Stimulated activated naive CD8-positive, alpha-beta T cell treated with anti-CD3 and anti-CD28 coated beads, Interleukin-15, Interleukin-2, amounts not matched to agents 100 ng/mL and 50 ng/mL, for 24 hours (primary cell): ENCODE data around the gene NSUN4.
"Not testable (repeated sequence)": the region's sequence is repeated elsewhere in the genome, so short reads cannot be mapped to it uniquely, and the experiment has no call there.

Experiments used
- H3K27ac Mint-ChIP-seq: one replicate; pipeline ENCODE4 v1.8.0; 2021; ENCODE audit warnings: mild to moderate bottlenecking, mixed read lengths
- H3K27me3 Mint-ChIP-seq: one replicate; pipeline ENCODE4 v1.8.0; 2021; ENCODE audit warnings: mixed read lengths
- H3K36me3 Mint-ChIP-seq: one replicate; pipeline ENCODE4 v1.8.0; 2021; ENCODE audit warnings: low read depth, mixed read lengths
- H3K4me1 Mint-ChIP-seq: one replicate; pipeline ENCODE4 v1.8.0; 2021; ENCODE audit warnings: low read depth, mixed read lengths
- H3K4me3 Mint-ChIP-seq: one replicate; pipeline ENCODE4 v1.8.0; 2021; ENCODE audit warnings: mild to moderate bottlenecking, mixed read lengths
- H3K9me3 Mint-ChIP-seq: one replicate; pipeline ENCODE4 v1.8.0; 2021; ENCODE audit warnings: mixed read lengths

NSUN4 gene

DNA sequence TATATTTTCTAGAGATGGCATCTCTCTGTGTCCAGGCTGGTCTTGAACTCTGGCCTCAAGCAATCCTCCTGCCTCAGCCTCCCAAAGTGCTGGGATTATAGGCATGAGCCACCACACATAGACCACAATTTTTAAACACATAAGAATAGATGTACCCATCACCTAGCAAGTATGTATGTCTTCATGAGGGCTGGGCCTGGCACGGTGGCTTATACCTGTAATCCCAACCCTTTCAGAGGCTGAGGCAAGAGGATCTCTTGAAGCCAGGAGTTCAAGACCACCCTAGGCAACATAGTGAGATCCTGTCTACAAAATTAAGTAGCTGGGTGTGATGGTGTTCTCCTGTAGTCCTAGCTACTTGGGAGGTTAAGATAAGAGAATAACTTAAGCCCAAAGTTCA lies 23.3 kb upstream of the NSUN4 start:
- Mint-ChIP-seq H3K4me1 (no peaks in the 10 kb centered on the region), H3K27ac (no peak overlapping the region), H3K27me3 (no peaks in the 10 kb centered on the region), H3K4me3 (no peak overlapping the region), H3K36me3 (peaks cover 40% of the 10 kb centered on the region), H3K9me3 (no peaks in the 10 kb centered on the region)

- not testable (repeated sequence) for H3K4me1 Mint-ChIP-seq, H3K27me3 Mint-ChIP-seq, H3K4me3 Mint-ChIP-seq, H3K9me3 Mint-ChIP-seq, H3K27ac Mint-ChIP-seq
- peaks cover 28% of the 10 kb centered on the region for H3K36me3 Mint-ChIP-seq
Observed at GRCh38 chr1:46319301-46319700, 21.3 kb upstream of the NSUN4 start.

DNA sequence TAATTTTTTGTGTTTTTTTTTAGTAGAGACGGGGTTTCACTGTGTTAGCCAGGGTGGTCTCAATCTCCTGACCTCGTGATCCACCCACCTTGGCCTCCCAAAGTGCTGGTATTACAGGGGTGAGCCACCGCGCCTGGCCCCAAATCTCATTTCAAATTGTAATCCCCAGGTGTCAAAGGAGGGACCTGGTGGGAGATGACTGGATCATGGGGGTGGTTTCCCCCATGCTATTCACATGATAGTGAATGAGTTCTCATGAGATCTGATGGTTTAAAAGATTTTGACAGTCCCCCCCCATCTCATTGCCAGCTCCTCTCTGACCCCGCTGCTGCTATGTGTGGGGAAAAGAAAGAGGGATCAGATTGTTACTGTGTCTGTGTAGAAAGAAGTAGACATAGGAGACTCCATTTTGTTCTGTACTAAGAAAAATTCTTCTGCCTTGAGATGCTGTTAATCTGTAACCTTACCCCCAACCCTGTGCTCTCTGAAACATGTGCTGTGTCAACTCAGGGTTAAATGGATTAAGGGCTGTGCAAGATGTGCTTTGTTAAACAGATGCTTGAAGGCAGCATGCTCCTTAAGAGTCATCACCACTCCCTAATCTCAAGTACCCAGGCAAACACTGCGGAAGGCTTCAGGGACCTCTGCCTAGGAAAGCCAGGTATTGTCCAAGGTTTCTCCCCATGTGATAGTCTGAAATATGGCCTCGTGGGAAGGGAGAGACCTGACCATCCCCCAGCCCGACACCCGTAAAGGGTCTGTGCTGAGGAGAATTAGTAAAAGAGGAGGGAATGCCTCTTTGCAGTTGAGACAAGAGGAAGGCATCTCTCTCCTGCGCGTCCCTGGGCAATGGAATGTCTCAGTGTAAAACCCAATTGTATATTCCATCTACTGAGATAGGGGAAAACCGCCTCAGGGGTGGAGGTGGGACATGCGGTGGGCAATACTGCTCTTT lies 20.4 kb upstream of the NSUN4 start:
- not testable (repeated sequence) for H3K4me1 Mint-ChIP-seq, H3K9me3 Mint-ChIP-seq, H3K27ac Mint-ChIP-seq, H3K4me3 Mint-ChIP-seq, H3K27me3 Mint-ChIP-seq
- peaks cover 21% of the 10 kb centered on the region for H3K36me3 Mint-ChIP-seq

DNA sequence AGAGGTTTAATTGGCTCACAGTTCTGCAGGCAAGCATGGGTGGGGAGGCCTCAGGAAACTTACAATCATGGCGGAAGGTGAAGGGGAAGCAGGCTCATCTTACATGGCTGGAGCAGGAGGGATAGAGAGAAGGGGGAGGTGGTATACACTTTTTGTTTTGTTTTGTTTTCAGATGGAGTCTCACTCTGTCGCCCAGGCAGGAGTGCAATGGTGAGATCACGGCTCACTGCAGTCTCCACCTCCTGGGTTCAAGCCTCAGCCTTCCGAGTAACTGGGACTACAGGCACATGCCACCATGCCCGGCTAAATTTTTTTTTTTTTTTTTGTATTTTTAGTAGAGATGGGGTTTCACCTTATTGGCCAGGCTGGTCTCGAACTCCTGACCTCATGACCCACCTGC lies 18.4 kb upstream of the NSUN4 start:
- not testable (repeated sequence) for H3K9me3 Mint-ChIP-seq, H3K4me3 Mint-ChIP-seq, H3K27ac Mint-ChIP-seq, H3K36me3 Mint-ChIP-seq, H3K27me3 Mint-ChIP-seq, H3K4me1 Mint-ChIP-seq

- not testable (repeated sequence) for H3K27me3 Mint-ChIP-seq, H3K9me3 Mint-ChIP-seq, H3K4me1 Mint-ChIP-seq, H3K4me3 Mint-ChIP-seq, H3K27ac Mint-ChIP-seq, H3K36me3 Mint-ChIP-seq
Observed at GRCh38 chr1:46325285-46326076, 15.1 kb upstream of the NSUN4 start.

DNA sequence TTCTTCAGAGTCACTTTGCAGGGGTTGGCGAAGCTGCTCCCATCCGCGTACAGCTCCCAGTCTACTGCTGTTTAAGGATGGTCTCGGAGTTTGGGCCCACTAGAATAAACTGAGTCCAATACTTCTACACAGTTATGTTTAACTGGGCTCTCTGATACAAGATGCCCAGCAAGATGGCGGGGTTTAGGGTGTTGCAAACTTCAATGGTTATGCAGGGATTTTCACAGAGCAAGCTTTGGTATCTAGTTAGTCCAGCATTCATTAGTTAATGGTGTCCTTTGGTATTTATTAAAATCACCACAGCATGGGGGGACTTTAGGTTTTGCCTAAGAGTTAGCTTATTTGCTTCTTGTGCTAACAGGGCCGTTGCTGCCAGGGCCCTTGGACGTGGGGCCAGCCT lies 12.4 kb upstream of the NSUN4 start:
- not testable (repeated sequence) for H3K36me3 Mint-ChIP-seq, H3K9me3 Mint-ChIP-seq, H3K27ac Mint-ChIP-seq, H3K4me1 Mint-ChIP-seq, H3K4me3 Mint-ChIP-seq, H3K27me3 Mint-ChIP-seq

- not testable (repeated sequence) for H3K27me3 Mint-ChIP-seq, H3K27ac Mint-ChIP-seq, H3K36me3 Mint-ChIP-seq, H3K9me3 Mint-ChIP-seq, H3K4me1 Mint-ChIP-seq
- H3K4me3 Mint-ChIP-seq: peak overlapping the region; percentile 13
Observed at GRCh38 chr1:46329807-46330206, 10.8 kb upstream of the NSUN4 start.

DNA sequence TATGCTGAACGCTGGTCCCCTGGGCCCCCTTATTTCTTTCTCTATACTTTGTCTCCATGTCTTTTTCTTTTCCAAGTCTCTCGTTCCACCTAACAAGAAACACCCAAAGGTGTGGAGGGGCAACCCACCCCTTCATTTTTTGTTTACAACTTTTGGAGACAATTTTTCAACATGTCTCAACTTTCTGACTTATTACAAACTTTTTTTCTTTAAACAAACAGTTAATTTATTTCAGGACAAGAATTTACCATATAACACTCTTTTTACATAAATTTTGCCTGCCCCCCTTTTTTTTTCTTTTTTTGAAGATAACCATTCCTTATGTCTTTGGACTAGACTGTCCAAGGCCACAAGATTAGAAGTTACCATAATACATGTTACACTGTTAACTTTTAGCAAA lies 10.2 kb upstream of the NSUN4 start:
- not testable (repeated sequence) for H3K27ac Mint-ChIP-seq, H3K4me3 Mint-ChIP-seq, H3K27me3 Mint-ChIP-seq, H3K36me3 Mint-ChIP-seq, H3K4me1 Mint-ChIP-seq, H3K9me3 Mint-ChIP-seq

GRCh38 chr1:46331786-46332540 lies 8.6 kb upstream of the NSUN4 start:
- not testable (repeated sequence) for H3K9me3 Mint-ChIP-seq, H3K4me1 Mint-ChIP-seq, H3K27me3 Mint-ChIP-seq, H3K36me3 Mint-ChIP-seq, H3K27ac Mint-ChIP-seq
- H3K4me3 Mint-ChIP-seq: peak overlapping the region; percentile 30

DNA sequence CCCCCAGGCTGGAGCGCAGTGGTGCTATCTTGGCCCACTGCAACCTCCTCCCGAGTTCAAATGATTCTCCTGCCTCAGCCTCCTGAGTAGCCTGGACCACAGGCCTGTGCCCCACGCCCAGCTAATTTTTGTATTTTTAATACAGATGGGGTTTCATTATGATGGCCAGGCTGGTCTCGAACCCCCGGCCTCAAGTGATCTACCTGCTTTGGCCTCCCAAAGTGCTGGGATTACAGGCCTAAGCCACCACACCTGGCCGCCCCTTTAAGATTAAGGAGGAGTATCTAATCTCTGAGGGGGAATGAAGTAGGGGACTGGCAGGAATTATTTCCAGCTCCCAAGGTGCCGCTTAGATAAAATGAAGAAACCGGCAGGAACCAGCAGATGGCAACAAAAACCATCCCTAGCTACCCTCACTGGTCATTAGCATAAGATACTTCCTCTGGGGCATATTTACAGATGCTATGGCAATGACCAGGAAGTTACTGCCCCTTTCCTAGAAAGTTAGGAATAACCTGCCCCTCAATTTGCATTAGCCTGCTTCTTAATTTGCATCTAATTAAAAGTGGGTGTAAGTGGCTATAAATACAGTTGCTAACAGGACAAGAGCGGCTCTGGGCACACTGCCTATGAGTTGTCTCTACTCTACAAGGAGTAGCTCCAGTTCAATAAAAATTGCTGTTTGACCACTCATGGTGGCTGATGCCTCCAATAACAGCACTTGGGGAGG lies 7.1 kb upstream of the NSUN4 start:
- Mint-ChIP-seq H3K27ac (no peak overlapping the region), H3K27me3 (no peaks in the 10 kb centered on the region), H3K4me3 (no peak overlapping the region)

DNA sequence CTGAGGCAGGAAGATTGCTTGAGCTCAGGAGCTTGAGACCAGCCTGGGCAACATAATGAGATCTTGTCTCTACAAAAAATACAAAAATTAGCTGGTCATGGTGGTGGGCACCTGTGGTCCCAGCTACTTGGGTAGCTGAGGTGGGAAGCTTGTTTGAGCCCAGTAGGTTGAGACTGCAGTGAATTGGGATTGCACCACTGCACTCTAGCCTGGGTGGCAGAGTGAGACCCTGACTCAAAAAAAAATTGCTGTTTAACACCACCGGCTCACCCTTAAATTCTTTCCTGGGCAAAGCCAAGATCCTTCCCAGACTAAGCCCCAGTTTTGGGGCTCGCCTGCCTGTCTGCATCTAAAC lies 6.6 kb upstream of the NSUN4 start:
- no peaks in the 10 kb centered on the region for H3K27me3 Mint-ChIP-seq
- no peak overlapping the region for H3K27ac Mint-ChIP-seq
- no peaks in the 10 kb centered on the region for H3K36me3 Mint-ChIP-seq
- H3K4me3 Mint-ChIP-seq: no peak overlapping the region
- peaks cover 4% of the 10 kb centered on the region for H3K4me1 Mint-ChIP-seq
- no peaks in the 10 kb centered on the region for H3K9me3 Mint-ChIP-seq

More for the DNA sequence above, 7.1 kb upstream of the NSUN4 start:
- H3K36me3 Mint-ChIP-seq: no peaks in the 10 kb centered on the region
- no peaks in the 10 kb centered on the region for H3K4me1 Mint-ChIP-seq
- H3K9me3 Mint-ChIP-seq: no peaks in the 10 kb centered on the region

GRCh38 chr1:46335081-46335480 lies 5.5 kb upstream of the NSUN4 start:
- H3K27ac Mint-ChIP-seq: no peak overlapping the region
- no peaks in the 10 kb centered on the region for H3K27me3 Mint-ChIP-seq
- no peak overlapping the region for H3K4me3 Mint-ChIP-seq
- H3K9me3 Mint-ChIP-seq: no peaks in the 10 kb centered on the region
- no peaks in the 10 kb centered on the region for H3K36me3 Mint-ChIP-seq
- peaks cover 12% of the 10 kb centered on the region for H3K4me1 Mint-ChIP-seq

DNA sequence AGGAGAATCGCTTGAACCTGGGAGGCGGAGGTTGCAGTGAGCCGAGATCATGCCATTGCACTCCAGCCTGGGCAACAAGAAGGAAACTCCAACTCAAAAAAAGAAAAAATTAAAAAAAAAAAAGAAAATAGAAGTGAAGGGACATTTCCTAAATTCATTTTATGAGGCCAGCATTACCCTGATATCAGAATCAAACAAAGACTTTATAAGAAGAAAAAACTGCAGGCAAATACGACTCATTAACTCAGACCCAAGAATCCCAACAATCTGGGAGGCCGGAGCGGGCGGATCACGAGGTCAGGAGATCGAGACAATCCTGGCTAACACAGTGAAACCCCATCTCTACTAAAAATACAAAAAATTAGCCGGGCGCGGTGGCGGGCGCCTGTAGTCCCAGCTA lies 3.2 kb upstream of the NSUN4 start:
- not testable (repeated sequence) for H3K36me3 Mint-ChIP-seq, H3K27ac Mint-ChIP-seq, H3K27me3 Mint-ChIP-seq, H3K9me3 Mint-ChIP-seq, H3K4me3 Mint-ChIP-seq
- H3K4me1 Mint-ChIP-seq: peaks cover 35% of the 10 kb centered on the region

- H3K36me3 Mint-ChIP-seq: peaks cover 29% of the 10 kb centered on the region
- no peaks in the 10 kb centered on the region for H3K27me3 Mint-ChIP-seq
- peak overlapping the region; percentile 100 for H3K4me3 Mint-ChIP-seq
- H3K9me3 Mint-ChIP-seq: no peaks in the 10 kb centered on the region
- H3K27ac Mint-ChIP-seq: peak overlapping the region; percentile 100
- H3K4me1 Mint-ChIP-seq: peaks cover 56% of the 10 kb centered on the region
Observed at GRCh38 chr1:46341222-46342083, 846 bp downstream of the NSUN4 start.
